HL-60/S4 treated with retinoic acid at 250 ng/mL for 4 days and 3 days (cell line): ENCODE results near the gene PARN.
"Not testable (repeated sequence)": the region's sequence is repeated elsewhere in the genome, so short reads cannot be mapped to it uniquely, and the experiment has no call there.

ENCODE experiments used
- in situ Hi-C: fragments of 300-500 bp; cut with MboI; formaldehyde crosslinking; loops from 2 replicates; pipeline ENCODE4 v1.7.0; 2022; ENCODE audit warnings: low sequenced_read_pairs

The PARN gene, protein sequence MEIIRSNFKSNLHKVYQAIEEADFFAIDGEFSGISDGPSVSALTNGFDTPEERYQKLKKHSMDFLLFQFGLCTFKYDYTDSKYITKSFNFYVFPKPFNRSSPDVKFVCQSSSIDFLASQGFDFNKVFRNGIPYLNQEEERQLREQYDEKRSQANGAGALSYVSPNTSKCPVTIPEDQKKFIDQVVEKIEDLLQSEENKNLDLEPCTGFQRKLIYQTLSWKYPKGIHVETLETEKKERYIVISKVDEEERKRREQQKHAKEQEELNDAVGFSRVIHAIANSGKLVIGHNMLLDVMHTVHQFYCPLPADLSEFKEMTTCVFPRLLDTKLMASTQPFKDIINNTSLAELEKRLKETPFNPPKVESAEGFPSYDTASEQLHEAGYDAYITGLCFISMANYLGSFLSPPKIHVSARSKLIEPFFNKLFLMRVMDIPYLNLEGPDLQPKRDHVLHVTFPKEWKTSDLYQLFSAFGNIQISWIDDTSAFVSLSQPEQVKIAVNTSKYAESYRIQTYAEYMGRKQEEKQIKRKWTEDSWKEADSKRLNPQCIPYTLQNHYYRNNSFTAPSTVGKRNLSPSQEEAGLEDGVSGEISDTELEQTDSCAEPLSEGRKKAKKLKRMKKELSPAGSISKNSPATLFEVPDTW

DNA sequence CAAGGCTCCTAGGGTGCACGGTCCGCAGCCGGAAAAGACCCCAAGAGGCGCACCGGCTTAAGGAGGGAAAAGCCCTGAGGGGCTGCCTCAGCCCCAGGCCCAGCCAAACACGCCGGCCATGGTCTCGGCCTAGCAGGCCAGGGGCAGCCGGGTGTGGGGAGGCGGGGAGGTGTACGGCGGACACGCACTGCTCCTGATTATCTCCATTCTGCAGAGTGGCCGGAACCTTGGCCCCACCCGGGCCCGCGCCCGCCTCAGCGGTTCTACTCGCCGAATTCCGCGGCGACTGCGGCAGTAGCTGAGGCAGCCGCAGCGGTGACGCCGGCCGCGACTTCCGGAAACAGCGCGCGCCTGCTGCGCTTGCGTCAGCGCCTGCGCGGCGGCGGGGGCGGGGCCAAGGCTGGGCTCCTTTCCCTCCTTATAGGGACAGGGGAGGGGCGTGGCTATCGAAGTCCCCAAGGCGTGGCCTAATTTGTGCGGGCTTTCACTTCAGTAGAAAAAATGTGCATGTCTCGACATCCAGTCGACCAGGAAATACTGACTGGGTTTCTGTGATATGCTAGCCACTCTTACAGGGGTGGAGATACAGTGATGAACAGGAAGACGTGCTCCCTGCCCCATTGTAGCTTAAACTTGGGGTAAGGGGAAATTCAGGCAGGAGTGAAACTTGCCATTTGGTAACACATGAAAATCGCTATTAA is at the start of gene PARN:
Gene PARN (minus strand): TSS at position 342 of the 701 bp plus-strand sequence. CDS start 135 bp downstream, at position 207.
- in situ Hi-C loops: no loop called here

DNA sequence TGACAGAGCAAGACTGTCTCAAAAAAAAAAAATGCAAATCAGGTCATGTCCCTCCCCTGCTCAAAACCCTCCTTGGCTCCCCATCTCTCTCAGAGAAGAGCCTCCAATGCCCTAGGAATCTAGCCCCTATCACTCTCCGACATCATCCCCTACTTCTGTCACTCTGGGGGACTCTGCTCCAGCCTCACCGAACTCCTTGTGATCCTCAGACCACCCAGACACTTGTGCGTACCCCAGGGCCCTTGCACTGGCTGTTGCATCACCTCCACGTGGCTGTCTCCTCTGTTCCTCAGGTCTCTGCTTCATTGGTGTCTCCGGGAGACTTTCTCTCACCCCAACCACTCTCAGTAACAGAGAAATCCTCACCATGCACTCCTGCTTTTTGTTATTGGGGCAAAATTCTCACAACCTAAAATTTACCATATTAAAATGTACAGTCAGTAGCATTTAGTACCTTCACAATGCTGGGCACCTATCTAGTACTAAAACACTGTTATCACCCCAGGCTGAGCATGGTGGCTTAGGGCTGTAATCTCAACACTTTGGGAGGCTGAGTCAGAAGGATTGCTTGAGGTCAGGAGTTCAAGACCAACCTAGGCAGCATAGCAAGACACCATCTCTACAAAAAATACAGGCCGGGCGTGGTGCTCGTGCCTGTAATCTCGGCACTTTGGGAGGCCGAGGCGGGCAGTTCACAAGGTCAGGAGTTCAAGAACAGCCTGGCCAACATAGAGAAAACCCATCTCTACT is 48.9 kb upstream of the PARN start:
- in situ Hi-C loops: no loop called here

DNA sequence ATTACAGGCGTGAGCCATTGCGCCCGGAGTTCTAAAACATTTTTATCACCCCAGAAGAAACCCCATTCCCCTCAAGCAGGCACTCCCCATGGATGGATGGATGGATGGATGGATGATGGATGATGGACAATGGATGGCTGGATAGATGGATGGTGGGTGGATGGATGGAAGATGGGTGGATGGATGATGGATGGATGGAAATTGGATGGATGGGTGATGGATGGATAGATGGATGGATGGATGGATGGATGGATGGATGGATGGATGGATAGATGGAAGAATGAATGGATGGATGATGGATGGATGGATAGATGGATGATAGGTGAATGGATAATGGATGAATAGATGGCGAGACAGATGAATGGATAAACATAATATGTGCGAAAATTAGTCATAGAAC is 47.6 kb upstream of the PARN start:
- in situ Hi-C loops: no loop called here

DNA sequence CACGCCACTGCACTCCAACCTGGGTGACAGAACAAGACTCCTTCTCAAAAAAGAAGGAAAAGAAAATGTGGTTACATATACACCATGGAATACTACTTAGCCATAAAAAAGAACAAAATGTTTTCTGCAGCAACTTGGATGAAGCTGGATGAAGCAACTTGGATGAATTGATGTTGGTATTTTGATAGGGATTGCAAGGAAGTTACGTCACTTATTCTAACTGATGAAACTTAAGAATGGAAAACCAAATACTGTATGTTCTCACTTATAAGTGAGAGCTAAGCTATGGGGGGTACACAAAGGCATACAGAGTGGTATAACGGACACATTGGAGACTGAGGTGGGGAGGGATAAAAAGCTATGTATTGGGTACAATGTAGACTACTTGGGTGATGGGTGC is 46.6 kb upstream of the PARN start:
- in situ Hi-C loops: no loop called here

DNA sequence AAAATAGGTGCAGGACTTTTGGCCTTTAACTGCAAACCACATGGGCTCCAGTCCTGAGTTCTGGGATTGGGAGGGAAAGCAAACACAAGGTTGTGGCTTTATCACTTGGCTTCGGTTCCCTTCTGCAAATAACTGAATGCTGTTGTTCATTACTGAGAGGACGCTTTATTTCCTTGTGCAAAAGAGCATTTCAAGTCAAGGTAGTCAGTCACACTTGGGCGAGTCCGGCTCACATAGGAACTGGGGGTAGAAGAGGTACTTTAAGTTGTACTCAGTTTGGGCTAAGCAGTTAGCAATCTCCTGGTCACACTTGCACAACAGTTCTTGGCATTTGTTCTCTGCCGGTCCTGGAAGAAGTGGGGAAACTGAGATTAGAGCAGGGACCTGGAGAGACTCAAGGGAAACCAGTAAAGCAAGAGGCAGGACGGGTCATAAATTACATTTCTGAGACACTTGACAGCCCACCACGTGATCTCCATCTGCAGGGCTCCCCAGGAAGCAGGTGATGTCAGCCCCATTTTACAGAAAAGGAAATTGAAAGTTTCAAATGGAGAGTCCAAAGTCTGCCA is 42.4 kb upstream of the PARN start:
- in situ Hi-C loops: no loop called here

DNA sequence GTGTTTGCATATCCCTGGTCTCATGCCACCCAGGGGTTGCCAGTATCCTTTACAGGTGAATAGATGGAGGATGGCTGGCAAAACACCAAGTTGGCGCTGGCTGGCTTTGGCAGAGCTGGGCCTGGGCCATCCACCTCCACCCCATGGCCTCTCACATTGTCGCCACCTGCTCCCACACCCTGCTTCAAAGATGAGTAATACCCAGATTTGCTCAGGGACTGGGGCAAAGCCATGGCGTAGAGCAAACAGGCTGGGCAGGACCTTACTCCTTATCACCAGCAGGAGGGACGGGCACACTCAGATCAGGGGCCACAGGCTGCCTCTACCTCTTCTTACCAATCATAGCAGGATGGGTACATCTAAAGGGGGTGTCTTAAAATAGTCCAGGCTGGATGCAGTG is 39.7 kb upstream of the PARN start:
- in situ Hi-C loops: no loop called here

DNA sequence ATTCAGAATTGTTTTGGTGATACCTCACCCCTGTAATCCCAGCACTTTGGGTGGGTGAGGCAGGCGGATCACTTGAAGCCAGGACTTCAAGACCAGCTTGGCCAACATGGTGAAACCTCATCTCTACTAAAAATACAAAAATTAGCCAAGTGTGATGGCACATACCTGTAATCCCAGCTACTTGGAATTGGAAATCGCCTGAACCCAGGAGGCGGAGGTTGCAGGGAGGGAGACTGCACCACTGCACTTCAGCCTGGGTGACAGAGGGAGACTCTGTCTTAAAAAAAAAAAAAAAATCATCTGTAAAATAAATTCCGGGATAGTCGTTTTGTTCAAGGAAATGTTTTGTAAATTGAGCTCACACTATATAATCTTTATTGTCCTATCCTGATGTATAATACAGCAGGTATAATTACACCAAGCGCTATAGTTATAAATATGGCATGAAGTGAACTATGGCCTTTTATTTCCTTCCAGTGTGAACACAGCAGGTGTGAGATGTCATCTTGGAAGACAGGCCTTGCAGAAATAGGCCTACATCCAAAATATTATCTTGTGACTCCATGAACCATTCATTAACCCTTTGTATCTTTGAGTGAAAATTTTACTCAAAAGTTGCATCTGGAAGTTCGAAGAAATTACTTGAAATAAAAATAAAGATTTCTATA is 38.6 kb upstream of the PARN start:
- in situ Hi-C loops: no loop called here

DNA sequence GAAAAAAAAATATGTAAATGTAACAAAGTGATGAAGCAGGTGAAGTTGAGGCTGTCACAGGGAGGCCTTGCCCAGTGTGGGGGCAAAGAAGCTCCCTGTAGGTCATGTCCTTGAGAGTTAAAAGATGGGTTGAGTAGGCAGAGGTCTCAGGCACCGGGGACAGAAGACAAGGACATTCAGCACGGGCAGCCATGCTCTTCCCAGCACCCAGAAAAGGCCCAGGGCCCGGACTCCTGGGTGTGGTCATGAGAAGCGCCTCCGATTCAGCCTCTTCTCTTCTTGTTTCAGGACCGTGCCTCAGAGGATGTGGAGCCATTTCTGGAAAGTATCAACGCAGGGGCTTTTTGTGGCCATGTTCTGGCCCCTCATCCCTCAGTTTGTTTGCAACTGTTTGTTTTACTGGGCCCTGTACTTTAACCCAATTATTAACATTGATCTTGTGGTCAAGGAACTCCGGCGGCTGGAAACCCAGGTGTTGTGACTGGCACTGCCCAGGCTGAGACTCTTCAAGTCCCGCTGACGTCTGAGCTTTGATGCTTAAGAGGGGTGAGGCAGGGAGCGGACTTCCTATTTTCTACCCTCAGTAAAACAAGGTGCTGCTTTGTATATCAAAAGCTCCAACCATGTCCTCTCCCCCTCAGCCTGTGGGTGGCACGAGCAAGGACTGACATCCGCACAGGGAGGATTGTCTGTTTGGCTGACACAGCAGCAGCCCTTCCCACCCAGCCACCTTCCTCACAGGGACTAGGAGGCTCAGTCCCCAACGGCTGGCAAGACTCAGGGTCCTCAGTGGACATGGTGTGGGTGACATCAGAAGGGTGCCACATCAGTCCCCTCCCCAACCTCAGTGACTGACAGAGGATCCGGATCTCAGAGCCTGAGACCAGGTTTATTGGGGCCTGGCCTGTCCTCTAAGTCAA is 37.5 kb upstream of the PARN start:
- in situ Hi-C loops: no loop called here

DNA sequence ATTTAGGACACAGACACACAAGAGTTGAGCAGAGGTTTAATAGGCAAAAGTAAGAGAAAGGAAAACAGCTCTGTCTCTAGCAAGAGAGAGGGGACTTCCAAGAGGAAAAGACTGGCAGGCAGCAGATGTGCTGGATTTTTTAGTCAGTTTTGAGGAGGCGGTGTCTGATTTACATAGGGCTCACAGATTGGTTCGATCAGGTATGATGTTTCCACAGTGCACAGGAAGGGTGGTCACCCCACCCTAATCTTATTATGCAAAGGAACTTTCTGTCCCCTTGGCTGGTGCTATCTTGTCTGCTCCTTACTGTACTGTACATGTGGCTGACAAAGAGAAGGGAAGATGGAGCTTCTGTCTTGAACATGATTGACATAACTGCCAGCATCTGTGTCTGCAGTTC is 28.0 kb upstream of the PARN start:
- in situ Hi-C loops: no loop called here

DNA sequence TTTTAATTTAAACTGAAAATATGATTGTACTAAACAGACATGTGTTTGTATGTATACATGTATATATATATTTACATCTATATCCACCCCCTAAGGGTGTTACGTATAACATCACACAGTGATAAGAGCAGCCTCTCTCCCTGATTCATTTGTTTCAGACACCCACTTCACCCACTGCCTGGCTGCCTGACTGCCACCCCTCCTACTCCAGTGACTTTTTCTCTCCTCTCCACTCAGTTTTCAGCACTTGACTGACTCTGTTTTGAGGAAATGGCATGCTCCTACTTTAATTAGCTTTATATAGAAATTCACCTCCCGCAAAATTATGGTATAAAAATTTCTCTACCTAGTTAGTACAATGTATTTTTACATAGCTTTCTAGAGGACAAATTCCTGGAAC is 22.7 kb upstream of the PARN start:
- in situ Hi-C loops: no loop called here

DNA sequence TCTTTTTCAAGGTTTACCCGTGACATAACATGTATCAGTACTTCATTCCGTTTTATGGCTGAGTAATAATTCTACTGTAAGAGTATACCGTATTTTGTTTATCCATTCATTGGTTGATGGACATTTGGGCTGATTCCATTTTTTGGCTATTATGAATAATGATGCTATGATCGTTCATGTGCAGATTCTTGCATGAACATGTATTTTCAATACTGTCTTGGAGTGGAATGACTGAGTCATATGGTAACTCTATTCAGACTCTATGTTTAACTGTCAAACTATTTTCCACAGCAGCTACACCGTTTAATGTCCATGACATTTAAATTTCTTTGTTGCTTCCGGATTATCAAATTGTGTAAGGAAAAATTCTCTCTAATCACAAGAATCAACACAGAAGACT is 20.6 kb upstream of the PARN start:
- in situ Hi-C loops: no loop called here

DNA sequence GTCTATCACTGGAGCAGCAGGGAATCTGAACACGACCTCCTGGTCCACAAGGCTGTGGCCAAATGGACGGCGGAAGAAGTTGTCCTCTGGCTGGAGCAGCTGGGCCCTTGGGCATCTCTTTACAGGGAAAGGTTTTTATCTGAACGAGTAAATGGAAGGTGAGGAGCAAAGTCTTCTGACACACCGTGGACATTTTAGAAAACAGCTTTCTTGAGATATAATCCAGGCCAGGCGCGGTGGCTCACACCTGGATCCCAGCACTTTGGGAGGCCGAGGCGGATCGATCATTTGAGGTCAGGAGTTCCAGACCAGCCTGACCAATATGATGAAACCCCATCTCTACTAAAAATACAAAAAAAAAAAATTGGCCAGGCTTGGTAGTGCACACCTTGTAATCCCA is 19.8 kb upstream of the PARN start:
- in situ Hi-C loops: no loop called here

DNA sequence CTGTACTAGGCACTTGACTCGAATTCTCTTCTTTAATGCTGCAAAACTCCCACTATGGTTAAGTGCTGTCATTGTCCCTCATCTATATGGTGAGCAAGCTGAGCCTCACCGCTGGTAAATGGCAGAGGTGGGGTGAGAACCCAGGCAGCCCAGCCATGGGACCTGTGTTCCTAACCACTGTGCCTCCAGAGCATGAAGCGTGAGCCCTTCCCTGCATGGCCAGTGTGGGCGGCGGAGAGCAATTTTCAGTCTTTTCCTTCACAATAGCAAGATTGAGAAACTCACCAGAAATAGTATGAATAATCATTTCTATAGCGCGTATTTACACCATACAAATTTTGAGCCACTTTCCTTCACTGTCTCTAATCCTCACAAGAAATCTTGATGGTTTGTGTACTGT is 11.9 kb upstream of the PARN start:
- in situ Hi-C loops: no loop called here

DNA sequence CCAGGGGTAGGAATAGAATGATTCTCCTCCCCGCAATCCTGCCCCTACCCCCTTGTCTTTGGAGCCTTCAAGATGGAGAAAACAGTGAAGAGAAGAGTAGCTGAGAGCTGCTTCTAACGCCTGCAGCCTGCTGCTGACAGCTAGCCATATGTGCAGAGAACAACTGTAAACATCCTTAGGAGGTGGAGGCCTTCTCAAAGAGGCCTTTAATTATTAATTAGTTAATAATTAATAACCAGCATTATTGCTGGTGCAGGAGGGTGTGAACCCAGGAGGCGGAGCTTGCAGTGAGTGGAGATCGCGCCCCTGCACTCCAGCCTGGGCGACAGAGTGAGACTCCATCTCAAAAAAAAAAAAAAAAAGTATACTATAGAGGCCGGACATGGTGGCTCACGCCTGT is 11.1 kb upstream of the PARN start:
- in situ Hi-C loops: no loop called here

DNA sequence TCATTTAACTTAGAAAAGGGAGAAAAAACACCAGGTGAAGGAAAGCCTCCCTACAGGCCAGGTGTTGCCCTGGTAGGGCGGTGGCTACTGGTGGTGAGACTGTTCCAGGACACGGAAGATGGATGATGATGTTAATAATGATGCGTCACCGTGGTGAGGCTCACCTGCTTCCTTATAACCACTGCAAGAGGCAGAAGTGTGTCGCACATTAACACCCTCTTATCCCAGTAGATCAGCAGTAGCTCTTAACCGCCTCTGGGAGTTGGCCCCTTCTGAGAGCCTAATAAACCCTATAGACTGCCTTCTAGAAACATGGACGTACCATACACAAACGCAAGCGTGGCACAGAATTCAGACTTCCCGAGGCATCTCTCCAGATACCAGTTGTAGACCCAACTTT is 10.5 kb upstream of the PARN start:
- in situ Hi-C loops: no loop called here

DNA sequence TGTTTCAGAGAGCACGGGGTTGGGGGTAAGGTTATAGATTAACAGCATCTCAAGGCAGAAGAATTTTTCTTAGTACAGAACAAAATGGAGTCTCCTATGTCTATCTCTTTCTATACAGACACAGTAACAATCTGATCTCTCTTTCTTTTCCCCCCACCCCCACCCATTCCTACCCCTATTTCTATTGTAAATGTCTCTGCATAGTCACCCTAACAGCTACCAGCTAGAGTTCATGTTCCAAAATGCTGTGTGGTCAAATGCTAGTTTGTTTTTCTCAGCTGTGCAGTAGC is 6.8 kb upstream of the PARN start:
- in situ Hi-C loops: not testable (repeated sequence)

DNA sequence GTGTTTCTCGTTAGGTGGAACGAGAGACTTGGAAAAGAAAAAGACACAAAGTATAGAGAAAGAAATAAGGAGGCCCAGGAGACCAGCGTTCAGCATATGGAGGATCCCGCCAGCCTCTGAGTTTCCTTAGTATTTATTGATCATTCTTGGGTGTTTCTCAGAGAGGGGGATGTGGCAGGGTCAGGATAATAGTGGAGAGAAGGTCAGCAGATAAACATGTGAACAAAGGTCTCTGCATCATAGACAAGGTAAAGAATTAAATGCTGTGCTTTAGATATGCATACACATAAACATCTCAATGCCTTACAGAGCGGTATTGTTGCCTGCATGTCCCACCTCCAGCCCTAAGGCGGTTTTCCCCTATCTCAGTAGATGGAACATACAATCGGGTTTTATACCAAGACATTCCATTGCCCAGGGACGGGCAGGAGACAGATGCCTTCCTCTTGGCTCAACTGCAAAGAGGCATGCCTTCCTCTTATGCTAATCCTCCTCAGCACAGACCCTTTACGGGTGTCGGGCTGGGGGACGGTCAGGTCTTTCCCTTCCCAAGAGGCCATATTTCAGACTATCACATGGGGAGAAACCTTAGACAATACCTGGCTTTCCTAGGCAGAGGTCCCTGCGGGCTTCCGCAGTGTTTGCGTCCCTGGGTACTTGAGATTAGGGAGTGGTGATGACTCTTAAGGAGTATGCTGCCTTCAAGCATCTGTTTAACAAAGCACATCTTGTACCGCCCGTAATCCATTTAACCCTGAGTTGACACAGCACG is 6.3 kb upstream of the PARN start:
- in situ Hi-C loops: not testable (repeated sequence)

DNA sequence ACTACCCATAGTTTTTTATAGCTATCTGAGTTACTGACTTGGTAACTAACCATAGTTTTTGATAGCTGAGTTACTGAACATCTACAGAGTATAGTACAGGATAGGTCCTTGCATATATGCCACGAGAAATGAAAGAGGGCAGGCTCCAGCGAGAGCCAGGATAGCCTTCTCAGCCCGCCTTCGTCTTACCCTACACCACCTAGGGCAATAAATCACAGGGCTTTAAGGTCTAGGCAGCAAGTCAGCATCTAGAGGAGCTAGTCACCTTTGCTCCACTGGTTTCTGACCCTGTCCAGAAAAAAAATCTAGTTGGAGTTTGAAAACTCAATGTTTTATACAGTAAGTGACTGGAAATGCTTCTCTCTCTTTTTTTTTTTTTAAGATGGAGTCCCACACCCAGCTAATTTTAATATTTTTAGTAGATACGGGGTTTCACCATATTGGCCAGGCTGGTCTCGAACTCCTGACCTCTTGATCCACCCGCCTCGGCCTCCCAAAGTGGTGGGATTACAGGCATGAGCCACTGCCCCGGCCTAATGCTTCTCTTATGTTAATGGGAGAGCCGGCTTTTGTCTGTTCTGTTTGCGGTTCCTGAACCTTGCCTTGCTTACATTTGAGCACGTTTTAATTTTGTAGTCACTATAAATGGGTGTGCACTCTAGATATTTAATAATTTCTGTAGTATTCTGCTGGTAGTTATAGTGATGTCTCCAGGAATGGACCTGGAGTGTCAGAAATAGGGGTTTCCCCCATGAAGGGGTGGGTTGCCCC is 5.5 kb upstream of the PARN start:
- in situ Hi-C loops: no loop called here
